Renal cortical epithelial cell (primary cell): Measurements from ENCODE around the gene PELI3. TPM values are rescaled to one million over a fixed set of nuclear protein-coding genes. Genes with fewer than 3 reads are reported as not detected.

Experiments used
- DNase-seq: peaks from one replicate; pipeline ENCODE4 v3.0.0-alpha.2; 2011; ENCODE audit warnings: low read depth
- total RNA-seq: library from RNA; depleted of rRNA; stranded (reverse); fragments of >200 nt; gene quantifications from 2 replicates; pipeline ENCODE4 v1.2.3, GENCODE V29; 2014

The PELI3 gene
- total RNA-seq, 1 donor from 2014 or later, result 6.7 TPM

DNA sequence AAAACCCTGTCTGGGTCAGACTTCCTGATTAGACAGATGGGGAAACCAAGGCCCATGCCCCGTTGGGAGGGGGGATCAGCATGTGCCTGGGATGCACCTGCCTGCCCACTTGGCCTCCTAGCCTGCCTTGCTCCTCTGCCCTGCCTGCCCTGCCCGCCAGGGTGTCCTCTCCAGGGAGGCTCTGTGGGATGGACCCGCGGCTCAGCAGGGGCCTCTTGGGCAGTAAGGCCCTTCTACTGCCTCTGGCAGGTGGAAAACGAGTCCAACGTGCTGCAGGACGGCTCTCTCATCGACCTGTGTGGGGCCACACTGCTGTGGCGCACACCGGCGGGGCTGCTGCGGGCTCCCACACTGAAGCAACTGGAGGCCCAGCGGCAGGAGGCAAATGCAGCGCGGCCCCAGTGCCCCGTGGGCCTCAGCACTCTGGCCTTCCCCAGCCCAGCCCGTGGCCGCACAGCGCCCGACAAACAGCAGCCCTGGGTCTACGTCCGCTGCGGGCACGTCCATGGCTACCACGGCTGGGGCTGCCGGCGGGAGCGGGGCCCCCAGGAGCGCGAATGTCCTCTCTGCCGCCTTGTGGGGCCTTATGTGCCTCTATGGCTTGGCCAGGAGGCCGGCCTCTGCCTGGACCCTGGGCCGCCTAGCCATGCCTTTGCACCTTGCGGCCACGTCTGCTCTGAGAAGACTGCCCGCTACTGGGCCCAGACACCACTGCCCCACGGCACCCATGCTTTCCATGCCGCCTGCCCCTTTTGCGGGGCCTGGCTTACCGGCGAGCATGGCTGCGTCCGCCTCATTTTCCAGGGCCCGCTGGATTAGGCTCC is 8.9 kb downstream of the PELI3 start:
- DNase-seq, result no peak

DNA sequence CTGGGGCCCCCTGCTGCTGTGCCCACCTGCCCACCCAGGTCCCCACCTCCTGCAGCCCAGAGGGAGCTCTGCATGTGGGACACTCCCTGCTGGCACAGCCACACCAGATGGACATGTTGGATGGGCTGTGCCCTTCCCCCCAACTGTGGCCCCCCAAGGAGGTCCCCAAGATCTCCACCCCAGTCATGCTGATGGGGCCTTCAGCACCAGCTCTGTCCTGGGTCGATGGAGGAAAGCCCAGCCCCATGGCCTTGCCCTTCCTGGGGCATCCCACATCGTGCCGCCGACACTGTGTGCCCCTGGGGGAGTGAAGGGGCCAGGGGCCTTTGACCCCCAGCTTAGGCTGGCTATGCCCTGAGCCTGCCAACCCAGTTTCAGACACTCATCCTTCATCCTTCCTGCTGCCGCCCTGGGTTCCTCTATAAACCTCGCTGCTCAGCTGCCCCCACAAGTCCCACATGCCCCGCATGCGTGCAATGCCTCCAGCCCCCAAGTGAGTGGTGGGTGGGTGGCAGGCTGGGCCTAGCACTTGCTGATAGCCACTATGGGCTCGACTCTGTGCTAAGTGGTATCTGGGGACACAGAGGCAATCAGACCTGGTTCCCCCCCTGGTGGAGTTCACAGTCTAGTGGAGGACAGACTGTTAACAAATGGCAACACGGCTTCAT is 9.6 kb downstream of the PELI3 start:
- DNase-seq, result no peak

DNA sequence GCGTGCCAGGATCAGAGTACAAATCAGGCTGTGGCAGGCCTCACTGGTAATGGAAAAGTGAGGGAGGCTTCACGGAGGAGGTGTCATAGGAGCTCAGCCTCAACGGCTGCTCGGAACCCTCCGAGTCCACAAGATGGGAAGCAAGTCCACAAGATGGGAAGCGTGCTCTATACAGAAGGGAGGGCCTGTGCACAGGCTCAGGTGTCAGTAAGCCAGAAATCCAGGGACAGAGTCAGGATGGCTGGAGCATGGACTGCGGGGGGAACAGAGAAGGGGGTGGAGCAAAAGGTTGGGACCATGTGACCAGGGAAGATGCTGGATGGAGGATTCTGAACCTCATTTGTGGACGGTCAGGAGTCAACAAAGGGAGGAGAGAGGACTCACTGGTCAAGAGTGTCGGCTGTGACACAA is 10.1 kb downstream of the PELI3 start:
- no peak for DNase-seq

DNA sequence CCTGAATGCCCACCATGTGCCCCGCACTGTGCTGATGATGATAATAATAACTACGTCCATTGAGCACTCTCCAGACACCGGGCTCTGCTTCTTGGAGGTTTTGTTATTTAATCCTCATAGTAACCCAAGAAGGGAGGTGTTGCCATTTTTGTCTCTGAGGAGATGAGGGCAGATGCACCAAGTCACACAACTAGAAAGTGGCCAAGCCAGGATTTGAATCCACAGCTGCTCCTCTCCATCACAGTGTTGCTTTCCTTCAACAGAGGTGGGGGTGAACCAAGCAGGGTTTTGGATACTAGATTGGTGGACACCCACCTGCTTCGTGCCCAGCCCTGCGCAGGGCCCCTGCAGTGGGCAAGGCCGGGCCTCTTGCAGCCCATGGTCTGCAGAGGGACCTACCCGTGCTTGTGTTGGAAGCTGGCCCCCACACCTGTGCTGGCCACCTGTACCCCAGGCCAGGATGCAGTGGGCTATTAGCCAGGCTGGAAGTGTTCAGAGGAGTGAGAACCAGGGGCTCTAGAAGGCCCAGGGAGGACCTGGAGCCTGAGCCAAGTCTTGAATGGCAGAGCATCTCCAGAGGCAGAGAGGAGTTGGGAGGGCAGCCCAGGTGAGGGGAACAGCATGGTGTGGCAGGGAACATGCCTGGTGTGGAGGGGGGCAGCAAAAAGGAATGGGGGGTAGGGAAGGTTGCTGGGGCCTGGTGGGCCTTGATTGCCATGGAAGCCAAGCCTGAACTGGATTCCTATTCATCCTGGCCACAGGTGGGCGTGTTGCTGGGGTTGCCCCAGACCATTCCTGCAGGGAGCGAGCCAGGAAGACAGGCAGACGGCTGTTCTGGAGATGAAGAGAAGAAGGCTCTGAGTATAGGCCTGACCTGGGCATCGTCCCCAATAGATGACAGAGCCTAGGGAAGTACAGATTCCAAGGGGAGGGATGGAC is 10.8 kb downstream of the PELI3 start:
- DNase-seq, result no peak

DNA sequence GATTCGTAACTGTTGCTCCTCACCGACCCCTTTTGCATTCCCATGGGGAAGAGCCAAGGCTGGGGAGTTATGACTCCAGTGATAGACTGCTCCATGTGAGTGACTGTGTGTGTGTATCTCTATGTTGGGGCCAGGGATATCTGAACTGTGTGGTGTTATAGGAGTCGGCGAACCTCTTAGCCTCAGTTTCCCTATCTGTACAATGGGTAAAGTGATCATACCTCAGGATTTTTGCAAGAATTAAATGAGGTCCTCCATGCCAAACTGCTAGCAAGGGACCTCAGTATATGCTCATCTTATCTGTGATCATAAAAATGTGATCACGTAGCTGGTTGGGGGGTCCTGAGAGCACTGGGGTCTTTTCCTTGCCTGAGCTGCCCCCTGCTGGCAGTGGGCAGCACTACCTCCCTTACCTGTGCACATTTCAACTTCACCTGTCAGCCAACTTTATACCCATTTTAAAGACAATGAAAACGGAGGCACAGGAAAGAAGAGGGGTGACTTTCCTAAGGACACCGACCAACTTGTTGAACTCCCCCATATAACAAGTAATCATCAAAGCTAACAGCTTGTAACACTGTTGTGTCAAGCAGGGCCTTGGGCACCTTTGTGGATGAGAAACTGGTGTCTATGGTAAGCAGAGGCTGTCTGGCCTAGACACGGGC is 12.2 kb downstream of the PELI3 start:
- DNase-seq, result no peak

- peak; percentile 71 for DNase-seq
These were observed 12.8 kb downstream of the PELI3 start for GRCh38 chr11:66479394-66480116.

DNA sequence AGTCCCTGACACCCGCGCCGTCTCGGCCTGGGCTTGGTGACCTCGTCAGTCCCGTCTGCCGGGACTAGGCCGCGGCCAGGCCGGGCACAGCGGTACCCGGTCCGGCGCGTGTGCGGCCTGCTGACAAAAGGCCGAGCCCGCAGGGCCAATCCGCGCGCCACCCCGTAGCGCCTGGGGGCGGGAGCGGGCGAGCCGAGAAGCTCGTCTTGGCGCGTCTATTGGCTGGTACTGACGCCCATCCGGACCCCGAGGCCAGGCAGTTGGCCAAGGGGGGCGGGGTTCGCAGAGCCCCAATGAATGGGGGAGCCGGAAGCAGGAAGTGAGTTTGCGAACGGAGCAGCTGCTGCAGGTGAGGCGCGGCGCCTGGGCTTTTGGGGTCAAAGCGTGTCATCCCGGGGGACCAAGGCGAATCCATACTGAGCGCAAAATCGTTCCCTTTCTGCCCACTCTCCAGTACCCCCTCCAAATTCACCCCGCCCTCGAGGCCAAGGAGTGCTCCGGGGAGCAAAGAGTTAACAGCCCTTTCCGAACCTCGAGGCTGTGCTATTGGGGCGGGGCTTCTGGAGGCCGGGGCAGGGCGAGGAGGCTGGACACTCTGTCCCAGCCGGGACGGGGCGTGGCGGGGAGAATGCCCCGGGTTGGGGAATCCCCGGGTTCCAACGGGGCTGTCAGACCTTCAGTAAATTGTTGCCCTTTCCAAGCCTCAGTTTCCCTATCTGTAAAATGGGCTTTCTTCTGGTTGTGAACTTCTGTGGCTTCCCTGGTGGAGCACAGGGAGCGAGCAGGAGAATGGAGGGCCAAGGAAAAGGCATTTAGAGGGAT is 13.6 kb downstream of the PELI3 start, which contains the start of gene DPP3:
DPP3 (plus strand) TSS at position 318 of the 822 bp plus-strand sequence. CDS start 1,767 bp downstream, outside the sequence.
- peak; percentile 85 for DNase-seq

- no peak for DNase-seq
These were observed 18.2 kb downstream of the PELI3 start for GRCh38 chr11:66484806-66485380.

- no peak for DNase-seq
These were observed 22.3 kb downstream of the PELI3 start for GRCh38 chr11:66488957-66489356.

GRCh38 chr11:66489636-66490035 is 22.9 kb downstream of the PELI3 start:
- no peak for DNase-seq

GRCh38 chr11:66491315-66491935 is 24.7 kb downstream of the PELI3 start:
- DNase-seq, result no peak

DNA sequence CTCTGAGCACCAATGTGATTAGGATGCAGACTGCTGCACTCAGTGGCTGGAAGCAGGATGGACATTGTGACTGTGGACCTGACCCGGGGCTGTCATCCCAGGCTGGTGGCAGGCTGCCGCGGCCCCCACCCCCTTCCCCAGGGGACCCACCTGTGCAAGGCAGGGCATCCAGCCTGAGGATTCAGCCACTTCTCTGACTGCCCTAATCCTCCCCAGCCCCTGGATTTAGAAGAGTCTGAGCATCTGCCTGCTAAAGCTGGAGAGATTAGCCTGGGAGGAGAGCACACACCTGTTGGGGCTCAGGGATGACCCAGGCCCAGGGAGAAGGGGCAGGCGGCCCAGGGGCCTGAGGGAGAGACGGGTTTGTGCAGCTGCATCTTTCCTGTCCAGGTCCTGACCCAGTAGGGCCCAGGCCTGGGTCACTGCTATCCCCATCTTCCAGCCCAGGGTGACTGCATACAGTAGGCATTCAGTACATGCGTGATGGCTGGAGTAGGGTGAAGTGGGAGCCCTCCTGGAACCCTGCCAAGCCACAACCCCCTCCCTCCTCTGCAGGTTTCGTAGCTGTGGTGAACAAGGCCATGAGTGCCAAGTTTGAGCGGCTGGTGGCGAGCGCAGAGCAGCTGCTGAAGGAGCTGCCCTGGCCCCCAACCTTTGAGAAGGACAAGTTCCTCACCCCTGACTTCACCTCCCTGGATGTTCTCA is 25.6 kb downstream of the PELI3 start:
- no peak for DNase-seq

- DNase-seq, result no peak
These were observed 26.4 kb downstream of the PELI3 start for GRCh38 chr11:66493130-66493529.

DNA sequence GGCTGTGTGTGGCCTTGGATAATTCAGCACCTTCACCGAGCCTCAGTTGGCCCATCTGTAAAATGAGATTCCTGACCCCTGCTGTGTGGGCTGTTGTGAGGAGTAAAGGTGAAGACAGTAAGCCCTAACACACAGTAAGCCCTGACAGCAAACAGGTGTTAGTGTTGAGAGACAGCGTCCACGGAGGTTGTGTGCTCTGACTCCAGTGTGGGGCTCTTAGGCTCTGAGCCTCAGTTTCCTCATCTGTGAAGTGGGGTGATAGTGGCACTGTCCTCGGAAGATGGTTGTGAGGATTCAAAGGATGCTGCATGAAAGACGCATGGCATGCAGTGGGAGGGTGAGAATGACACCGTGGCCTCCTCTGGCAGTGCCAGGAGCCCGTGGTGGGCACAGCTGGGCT is 27.8 kb downstream of the PELI3 start:
- no peak for DNase-seq

GRCh38 chr11:66494935-66495334 is 28.2 kb downstream of the PELI3 start:
- DNase-seq, result no peak

DNA sequence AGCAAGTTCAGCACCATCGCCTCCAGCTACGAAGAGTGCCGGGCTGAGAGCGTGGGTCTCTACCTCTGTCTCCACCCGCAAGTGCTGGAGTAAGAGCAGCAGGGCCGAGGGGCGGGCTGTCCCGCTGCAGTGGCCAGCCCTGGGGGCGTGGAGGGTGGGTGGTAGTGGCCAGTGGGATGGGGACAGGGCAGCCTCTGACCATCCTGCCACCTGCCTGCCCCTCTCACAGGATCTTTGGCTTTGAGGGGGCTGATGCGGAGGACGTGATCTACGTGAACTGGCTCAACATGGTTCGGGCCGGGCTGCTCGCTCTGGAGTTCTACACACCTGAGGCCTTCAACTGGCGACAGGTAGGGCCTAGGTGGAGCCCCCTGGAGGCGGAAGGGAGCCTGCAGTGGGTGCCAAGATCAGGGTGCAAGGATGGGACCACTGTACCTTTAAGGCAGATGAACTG is 28.7 kb downstream of the PELI3 start:
- no peak for DNase-seq

- DNase-seq, result no peak
These were observed 30.5 kb downstream of the PELI3 start for GRCh38 chr11:66497206-66497605.

GRCh38 chr11:66498506-66498905 is 31.8 kb downstream of the PELI3 start:
- no peak for DNase-seq
